ENCODE data around the gene TBCK. TPM values are rescaled to one million over a fixed set of nuclear protein-coding genes. Genes with fewer than 3 reads are reported as not detected.

Gene TBCK
- total and polyA plus RNA-seq, 2 of the 13 experiments (the other 11 are each of a cell fraction or from before 2014, with no cell fraction given), result 51.0 to 62.4 TPM

- TF ChIP-seq CHD4 (IDR thresholded peaks at IDR 0.05; ENCODE audit: borderline replicate concordance, low read length) (no peak), THAP8 (CRISPR knock-in tag; IDR thresholded peaks at IDR 0.05; ENCODE audit: borderline replicate concordance) (no peak), ZNF124 (CRISPR knock-in tag; IDR thresholded peaks at IDR 0.05) (no peak), ZNF609 (CRISPR knock-in tag; IDR thresholded peaks at IDR 0.05; ENCODE audit: borderline replicate concordance) (no peak), DBP (CRISPR knock-in tag; IDR thresholded peaks at IDR 0.05; ENCODE audit: not compliant biosample characterization) (no peak)
- no peaks in the 10 kb centered on the region; a peak in 1 of 5 replicates for H3K27me3 ChIP-seq (ENCODE audit: control insufficient read depth in 1 of 2, insufficient read depth in 2 of 2, low read length in 2 of 2)
- intact Hi-C loops (cut with micrococcal nuclease; ENCODE audit: unreplicated experiment) (no loop called here), in situ Hi-C loops (cut with HindIII; ENCODE audit: extremely low pct_ligation_motif_present, low pct_unique_long_range_greater_than_20kb) (no loop called here)
- BruUV-seq (replicated peaks), result no TSS peak
- CTCF ChIA-PET (ENCODE audit: low intra/inter-chr PET ratio, low total read pairs), result no interaction called here
- ATAC-seq (no peak; the same call in 2 of the 3 replicates), FAIRE-seq (no peak), DNase-seq (ENCODE audit: low spot score) (no peak)
- H4K20me1 ChIP-seq (ENCODE audit: insufficient read depth, low read length), result no peaks in the 10 kb centered on the region
- no peaks in the 10 kb centered on the region for H3K79me2 ChIP-seq (ENCODE audit: insufficient read depth, low read length)
- H3K9me3 ChIP-seq (ENCODE audit: low read length), result peaks cover 14% of the 10 kb centered on the region
- H2AFZ ChIP-seq (ENCODE audit: low read length), result no peak overlapping the region
- H3K4me3 ChIP-seq (replicated peaks in 1 of 3; ENCODE audit: insufficient read depth in 1 of 3, low read depth in 2 of 3, low read length in 3 of 3), result no peak overlapping the region
- POLR2A ChIA-PET, result no interaction called here
- no peak overlapping the region for H3K9ac ChIP-seq (ENCODE audit: insufficient read depth, low read depth, low read length)
- WGBS (ENCODE audit: low lambda C conversion rate), result 100% methylated on average over 16 of the region's 24 CpGs
- no peak overlapping the region for H3K4me2 ChIP-seq (ENCODE audit: low read depth, low read length)
- no peak overlapping the region for H3K27ac ChIP-seq (ENCODE audit: extremely low read length, insufficient read depth, low read length)
- no peaks in the 10 kb centered on the region for H3K4me1 ChIP-seq (ENCODE audit: insufficient read depth, low read length)
- peaks cover 9 to 40% of the 10 kb centered on the region in 2 experiments for H3K36me3 ChIP-seq (replicated peaks in 1 of 2; ENCODE audit: control insufficient read depth in 1 of 2, insufficient read depth in 2 of 2, low read length in 2 of 2)
These were observed 223.5 kb downstream of the TBCK start for GRCh38 chr4:106092361-106093040.
